GM12878 (cell line): ENCODE results near the gene MYLK4. TPM values are rescaled to one million over a fixed set of nuclear protein-coding genes. Genes with fewer than 3 reads are reported as not detected.

Experiments
- ATAC-seq: fragments of 200-7000 bp; cut with Tn5 transposase; 3 replicates; pipeline ENCODE4 v1.9.1; 2020; ENCODE audit warnings: mild to moderate bottlenecking, moderate library complexity
- BruUV-seq: library from RNA; stranded (reverse); fragments of 400-500 nt; replicated peaks from 2 replicates; lab custom pipeline; 2021; lab: Mats Ljungman, UMichigan
- CTCF ChIA-PET: fragments of 300-600 bp; sonication (Branson Sonifier 250); formaldehyde crosslinking; extraction: SDS; loops from one replicate; lab custom pipeline; 2021; ENCODE audit warnings: inconsistent platforms; lab: Yijun Ruan, JAX
- POLR2A ChIA-PET: fragments of 350-600 bp; formaldehyde crosslinking; extraction: SDS; loops from one replicate; lab custom pipeline; 2021; ENCODE audit warnings: inconsistent platforms; lab: Charles Lee
- RAD21 ChIA-PET: fragments of 300-600 bp; sonication (Branson Sonifier 250); formaldehyde crosslinking; loops from one replicate; lab custom pipeline; 2023; ENCODE audit warnings: antibody characterized with exemption; ENCODE audit not compliant: unreplicated experiment; lab: Charles Lee
- SMC1A ChIA-PET: fragments of 300-600 bp; sonication (Branson Sonifier 250); formaldehyde crosslinking; loops from one replicate; lab custom pipeline; 2023; ENCODE audit not compliant: unreplicated experiment, uncharacterized antibody; lab: Charles Lee
- DNase-seq: peaks from one replicate; pipeline ENCODE4 v3.0.0-alpha.2; 2011; ENCODE audit warnings: low read depth, low spot score
- FAIRE-seq: peaks from 3 replicates; lab custom pipeline; 2011; peaks lifted over from hg19 to GRCh38; lab: Jason Lieb, UNC
- H2AFZ ChIP-seq: 2 replicates; pipeline ENCODE4 v1.6.0; 2011; ENCODE audit warnings: low read depth, low read length, control low read depth; ENCODE audit not compliant: control insufficient read depth
- H3K27ac ChIP-seq: 2 replicates; pipeline ENCODE4 v1.5.1; 2011; ENCODE audit warnings: control low read depth; ENCODE audit not compliant: control insufficient read depth, insufficient read depth
- H3K27me3 ChIP-seq, 2 experiments: replicated peaks in 1 of 2; 2 replicates each; pipeline versions ENCODE4 v1.6.0 to v1.6.1; 2011; ENCODE audit warnings: low read length in 1 of 2; ENCODE audit not compliant: control insufficient read depth in 2 of 2, insufficient read depth in 2 of 2
- H3K36me3 ChIP-seq, 2 experiments: 2 replicates each; pipeline ENCODE4 v1.5.1; 2011; ENCODE audit warnings: low read length in 1 of 2; ENCODE audit not compliant: control insufficient read depth in 2 of 2, insufficient read depth in 2 of 2
- H3K4me1 ChIP-seq: 2 replicates; pipeline ENCODE4 v1.6.1; 2011; ENCODE audit warnings: mild to moderate bottlenecking, low read length, moderate library complexity, mixed read lengths; ENCODE audit not compliant: control insufficient read depth, insufficient read depth
- H3K4me2 ChIP-seq: 2 replicates; pipeline ENCODE4 v1.6.0; 2011; ENCODE audit warnings: control low read depth; ENCODE audit not compliant: control insufficient read depth, insufficient read depth
- H3K4me3 ChIP-seq: fragments of 200-600 bp; sonication (generic); 2 replicates; pipeline ENCODE4 v1.5.1; 2016
- H3K79me2 ChIP-seq: 2 replicates; pipeline ENCODE4 v1.6.0; 2011; ENCODE audit warnings: low read length; ENCODE audit not compliant: control insufficient read depth, insufficient read depth
- H3K9ac ChIP-seq: 2 replicates; pipeline ENCODE4 v1.8.0; 2011; ENCODE audit warnings: low read length, control low read depth, mixed read lengths; ENCODE audit not compliant: control insufficient read depth, insufficient read depth
- H3K9me3 ChIP-seq: replicated peaks from 3 replicates; pipeline ENCODE4 v1.5.1; 2011; ENCODE audit warnings: mild to moderate bottlenecking, low read length; ENCODE audit not compliant: control insufficient read depth, insufficient read depth
- H4K20me1 ChIP-seq: 2 replicates; pipeline ENCODE4 v1.6.0; 2011; ENCODE audit not compliant: control insufficient read depth, insufficient read depth
- BRCA1 ChIP-seq: IDR thresholded peaks from 2 replicates; pipeline ENCODE4 v1.6.1; 2011; ENCODE audit warnings: low read depth, low read length, improper control_type of control experiment
- E2F8 ChIP-seq: fragments of 450-650 bp; IDR thresholded peaks from 2 replicates; pipeline ENCODE4 v1.6.1; 2018; ENCODE audit warnings: mild to moderate bottlenecking, low read depth, moderate library complexity; ENCODE audit not compliant: partially characterized antibody
- FOXK2 ChIP-seq: fragments of 450-650 bp; IDR thresholded peaks from 2 replicates; pipeline ENCODE4 v1.6.1; 2017; ENCODE audit warnings: mild to moderate bottlenecking, moderate library complexity
- HSF1 ChIP-seq: fragments of 150-350 bp; IDR thresholded peaks from 2 replicates; pipeline ENCODE4 v1.6.1; 2014; ENCODE audit warnings: mild to moderate bottlenecking, low read depth, low read length
- IKZF1 ChIP-seq: fragments of 450-650 bp; conservative IDR thresholded peaks from 2 replicates; pipeline ENCODE4 v1.6.1; 2017; ENCODE audit warnings: antibody characterized with exemption, mild to moderate bottlenecking
- NR2F1 ChIP-seq: fragments of 450-650 bp; conservative IDR thresholded peaks from 2 replicates; pipeline ENCODE4 v1.6.1; 2017; ENCODE audit warnings: mild to moderate bottlenecking
- PML ChIP-seq: IDR thresholded peaks from 2 replicates; pipeline ENCODE4 v1.6.1; 2012; ENCODE audit warnings: low read length, inconsistent platforms
- POLR2AphosphoS5 ChIP-seq: IDR thresholded peaks from 2 replicates; pipeline ENCODE4 v1.6.1; 2011; ENCODE audit warnings: mild to moderate bottlenecking, low read length, inconsistent platforms
- RELA ChIP-seq: fragments of 450-650 bp; IDR thresholded peaks from 2 replicates; pipeline ENCODE4 v1.8.0; 2014; ENCODE audit warnings: borderline replicate concordance; ENCODE audit not compliant: partially characterized antibody
- SMAD5 ChIP-seq: IDR thresholded peaks from 2 replicates; pipeline ENCODE4 v1.6.1; 2016; ENCODE audit warnings: antibody characterized with exemption, low read depth
- SUZ12 ChIP-seq: fragments of 200-600 bp; sonication (generic); IDR thresholded peaks from one replicate; pipeline ENCODE4 v1.6.1; 2018; ENCODE audit warnings: antibody characterized with exemption, mild to moderate bottlenecking; ENCODE audit not compliant: unreplicated experiment
- TAF1 ChIP-seq: IDR thresholded peaks from 2 replicates; pipeline ENCODE4 v1.6.1; 2011; ENCODE audit warnings: mild to moderate bottlenecking, low read depth, low read length, borderline replicate concordance
- WGBS: methylation state at CpG from one replicate; pipeline ENCODE4 v1.1.6; 2016; ENCODE audit warnings: low lambda C conversion rate; ENCODE audit not compliant: insufficient replicate concordance, insufficient coverage; ENCODE audit errors: missing lambda C conversion rate; 5-methylcytosine and 5-hydroxymethylcytosine counted together
- in situ Hi-C: fragments of 300-500 bp; cut with MboI; formaldehyde crosslinking; loops from 9 replicates; pipeline ENCODE4 v1.14.3; 2018; ENCODE audit warnings: mixed read lengths
- intact Hi-C: fragments of 100-400 bp; cut with micrococcal nuclease; formaldehyde crosslinking; loops from one replicate; pipeline ENCODE4 v1.14.2; 2022; ENCODE audit not compliant: unreplicated experiment
- polyA plus RNA-seq, 11 experiments: library from polyadenylated mRNA; depleted of rRNA in 4 of 11; unstranded in 6 of 11; stranded (reverse) in 5 of 11; fragments of >200 nt; fragmentation: Nextera tagmentation in 4 of 11; fragmentation: Illumina TruSeq in 1 of 11; extraction: Ambion mirVana in 4 of 11; extraction: Trizol in 1 of 11; gene quantifications; 1 replicate in 1 of 11; 2 replicates in 10 of 11; pipeline versions ENCODE4 v1.2.1 to v1.2.3, GENCODE V29; 2011 to 2016; ENCODE audit warnings: inconsistent platforms in 2 of 11, missing spikeins in 2 of 11, low read depth in 1 of 11
- total RNA-seq, 4 experiments: library from RNA; depleted of rRNA in 3 of 4; stranded (reverse); fragments of >200 nt in 3 of 4; fragmentation: Illumina TruSeq in 1 of 4; extraction: Trizol in 1 of 4; gene quantifications; 2 replicates each; pipeline versions ENCODE4 v1.2.1 to v1.2.3, GENCODE V29; 2013 to 2021

The MYLK4 gene
- total and polyA plus RNA-seq, 10 of the 15 experiments (the other 5 are each of a cell fraction or from before 2014, with no cell fraction given), result under 0.01 to 0.09 (median 0.05) TPM; not detected in 1

DNA sequence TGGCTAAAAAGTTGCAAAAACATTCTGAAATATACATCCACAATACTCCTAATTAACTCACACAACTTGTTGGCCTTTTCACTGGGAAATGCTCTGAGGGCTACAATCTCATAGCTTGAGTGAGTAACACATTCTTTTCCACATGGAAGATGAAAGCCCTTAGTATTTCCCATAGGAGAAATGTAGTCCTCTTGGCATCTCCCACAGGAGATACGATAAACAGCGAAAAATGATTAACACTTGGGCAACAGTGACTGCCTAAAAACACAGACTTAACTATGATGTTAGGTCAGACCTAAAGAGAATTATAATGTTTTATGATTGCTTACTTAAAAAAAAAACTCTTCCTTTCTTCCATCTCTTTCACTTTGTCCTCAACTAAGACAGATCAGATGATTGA is 9.0 kb downstream of the MYLK4 start:
- CTCF ChIA-PET, result interaction anchor here (1.1 to 5.4 kb wide), 2 partner anchors 9 to 20 kb away, joined by 4 to 85 read pairs; partner anchors contain the start of gene MYLK4
- RAD21 ChIA-PET, result no interaction called here
- intact Hi-C loops (no loop called here), in situ Hi-C loops (no loop called here)
- SMC1A ChIA-PET, result no interaction called here
- DNase-seq, result no peak
- POLR2A ChIA-PET, result no interaction called here
- Histone ChIP-seq H2AFZ (no peak overlapping the region), H3K27me3 (peaks cover 3 to 6% of the 10 kb centered on the region in 2 experiments; a peak in 3 of 4 replicates), H3K27ac (no peak overlapping the region), H3K9me3 (no peaks in the 10 kb centered on the region), H4K20me1 (no peaks in the 10 kb centered on the region), H3K4me2 (no peak overlapping the region), H3K4me1 (0 out of 2 replicates have a peak, but pooled peaks cover 2% of the 10 kb centered on the region), H3K79me2 (no peaks in the 10 kb centered on the region), H3K4me3 (no peak overlapping the region), H3K9ac (no peak overlapping the region), H3K36me3 (no peaks in the 10 kb centered on the region)
- no TSS peak for BruUV-seq
- TF ChIP-seq RELA (no peak), SUZ12 (no peak), SMAD5 (no peak), NR2F1 (no peak), IKZF1 (no peak), BRCA1 (no peak), HSF1 (no peak), PML (no peak), FOXK2 (no peak), POLR2AphosphoS5 (no peak), E2F8 (no peak), TAF1 (no peak)
- no peak for ATAC-seq
- FAIRE-seq, result no peak
- WGBS, result 93% methylated on average over 2 of the region's 2 CpGs
